ENCODE measurements around the gene CCDC197.

DNA sequence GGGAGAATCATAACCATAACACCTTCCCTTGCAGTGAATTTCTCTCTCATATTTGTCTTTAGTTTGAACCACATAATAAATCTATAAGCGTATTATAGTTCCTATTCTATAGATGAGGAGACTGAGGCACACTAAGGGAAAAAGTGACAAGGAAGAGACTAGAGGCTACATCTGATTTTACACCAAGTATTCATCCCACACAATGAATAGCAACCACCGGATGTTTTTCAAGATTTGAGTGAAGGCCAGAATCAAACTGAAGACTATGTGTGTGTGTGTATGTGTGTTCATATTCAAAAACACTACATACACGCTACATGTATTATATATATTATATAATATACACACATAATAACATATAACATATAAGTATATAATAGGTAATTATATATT lies 25.5 kb upstream of the CCDC197 start:
- TF ChIP-seq, protein P1, sequence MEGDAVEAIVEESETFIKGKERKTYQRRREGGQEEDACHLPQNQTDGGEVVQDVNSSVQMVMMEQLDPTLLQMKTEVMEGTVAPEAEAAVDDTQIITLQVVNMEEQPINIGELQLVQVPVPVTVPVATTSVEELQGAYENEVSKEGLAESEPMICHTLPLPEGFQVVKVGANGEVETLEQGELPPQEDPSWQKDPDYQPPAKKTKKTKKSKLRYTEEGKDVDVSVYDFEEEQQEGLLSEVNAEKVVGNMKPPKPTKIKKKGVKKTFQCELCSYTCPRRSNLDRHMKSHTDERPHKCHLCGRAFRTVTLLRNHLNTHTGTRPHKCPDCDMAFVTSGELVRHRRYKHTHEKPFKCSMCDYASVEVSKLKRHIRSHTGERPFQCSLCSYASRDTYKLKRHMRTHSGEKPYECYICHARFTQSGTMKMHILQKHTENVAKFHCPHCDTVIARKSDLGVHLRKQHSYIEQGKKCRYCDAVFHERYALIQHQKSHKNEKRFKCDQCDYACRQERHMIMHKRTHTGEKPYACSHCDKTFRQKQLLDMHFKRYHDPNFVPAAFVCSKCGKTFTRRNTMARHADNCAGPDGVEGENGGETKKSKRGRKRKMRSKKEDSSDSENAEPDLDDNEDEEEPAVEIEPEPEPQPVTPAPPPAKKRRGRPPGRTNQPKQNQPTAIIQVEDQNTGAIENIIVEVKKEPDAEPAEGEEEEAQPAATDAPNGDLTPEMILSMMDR (IDR thresholded peaks at IDR 0.05; ENCODE audit: low read length): no peak
- no peak for TF ChIP-seq EZH2phosphoT487 (IDR thresholded peaks at IDR 0.05; ENCODE audit: low read length)
